Kasumi-1 (cell line): ENCODE data around the gene OR52B4.
"Not testable (repeated sequence)": the region's sequence is repeated elsewhere in the genome, so short reads cannot be mapped to it uniquely, and the experiment has no call there.

ENCODE experiments used
- DNase-seq, 2 experiments: peaks; one replicate each; lab custom pipeline; 2025; lab: John Stamatoyannopoulos, UW

Gene OR52B4

GRCh38 chr11:4368286-4368685 is at the start of gene OR52B4:
Gene OR52B4, minus strand, starts transcription at chr11:4368386. Its CDS starts 91 bp downstream, at chr11:4368295.
- DNase-seq, result no peak

GRCh38 chr11:4416816-4417215 is 48.6 kb upstream of the OR52B4 start:
- DNase-seq, result no peak

DNA sequence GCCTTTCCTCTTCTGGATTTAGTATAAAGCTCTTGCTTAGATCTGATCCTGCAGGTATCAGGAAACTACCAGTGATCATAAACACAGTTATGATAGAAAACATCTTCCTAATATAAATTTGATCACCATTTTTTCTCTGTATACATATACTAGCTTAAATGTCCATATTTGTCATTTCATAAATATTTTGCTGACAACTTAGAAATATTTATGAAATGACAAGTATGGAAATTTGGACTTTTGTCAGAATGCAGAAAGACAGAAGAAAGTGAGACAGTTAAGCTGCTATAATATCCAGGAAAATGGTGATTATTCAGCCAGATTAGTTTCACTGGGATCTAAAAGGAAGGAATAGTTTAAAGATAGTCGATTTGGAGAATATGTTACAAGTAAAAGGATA is 48.1 kb upstream of the OR52B4 start:
- no peak for DNase-seq

DNA sequence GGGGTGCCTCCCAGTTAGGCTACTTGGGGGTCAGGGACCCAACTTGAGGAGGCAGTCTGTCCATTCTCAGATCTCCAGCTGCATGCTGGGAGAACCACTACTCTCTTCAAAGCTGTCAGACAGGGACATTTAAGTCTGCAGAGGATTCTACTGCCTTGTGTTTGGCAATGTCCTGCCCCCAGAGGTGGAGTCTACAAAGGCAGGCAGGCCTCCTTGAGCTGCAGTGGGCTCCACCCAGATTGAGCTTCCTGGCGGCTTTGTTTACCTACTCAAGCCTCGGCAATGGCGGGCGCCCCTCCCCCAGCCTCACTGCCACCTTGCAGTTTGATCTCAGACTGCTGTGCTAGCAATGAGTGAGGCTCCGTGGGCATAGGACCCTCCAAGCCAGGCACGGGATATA is 38.0 kb upstream of the OR52B4 start:
- not testable (repeated sequence) for DNase-seq

- DNase-seq, result no peak
Measured at GRCh38 chr11:4393858-4394223, 25.7 kb upstream of the OR52B4 start.

DNA sequence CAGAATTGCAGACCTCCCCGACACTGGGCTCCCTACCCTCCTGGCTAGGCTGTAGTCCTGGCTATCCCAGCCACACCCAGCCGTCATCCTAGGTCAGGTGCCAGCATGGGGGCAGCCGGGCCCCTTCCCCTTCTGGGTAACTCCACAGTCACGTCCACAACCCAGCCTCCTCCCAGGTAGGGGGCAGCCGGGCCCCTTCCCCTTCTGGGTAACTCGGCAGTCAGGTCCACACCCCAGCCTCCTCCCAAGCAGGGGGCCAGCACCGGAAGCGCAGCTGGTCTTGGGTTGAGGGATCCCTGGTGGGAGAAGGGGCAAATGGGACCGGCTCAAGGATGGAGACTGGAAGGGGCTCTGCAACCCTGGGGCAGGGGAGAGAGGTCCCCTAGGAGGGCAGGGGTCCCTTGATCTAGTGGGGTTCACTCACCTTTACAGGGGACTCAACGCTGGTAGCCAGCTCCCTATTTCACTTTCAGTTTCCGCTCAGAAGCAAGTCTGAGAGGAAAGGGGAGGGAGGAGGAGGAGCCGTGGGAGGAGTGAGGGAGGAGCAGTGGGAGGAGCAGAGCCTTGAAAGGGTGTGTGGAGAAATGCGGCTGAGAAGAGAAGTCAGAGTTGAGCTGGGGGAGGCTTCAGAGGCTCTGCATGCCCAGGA is 25.1 kb upstream of the OR52B4 start, which contains the start of gene TRIM21:
TRIM21 (minus strand) TSS at position 494 of the 649 bp plus-strand sequence. CDS start 3,293 bp downstream, outside the sequence.
- peak; percentile 97 to 99 for DNase-seq

DNA sequence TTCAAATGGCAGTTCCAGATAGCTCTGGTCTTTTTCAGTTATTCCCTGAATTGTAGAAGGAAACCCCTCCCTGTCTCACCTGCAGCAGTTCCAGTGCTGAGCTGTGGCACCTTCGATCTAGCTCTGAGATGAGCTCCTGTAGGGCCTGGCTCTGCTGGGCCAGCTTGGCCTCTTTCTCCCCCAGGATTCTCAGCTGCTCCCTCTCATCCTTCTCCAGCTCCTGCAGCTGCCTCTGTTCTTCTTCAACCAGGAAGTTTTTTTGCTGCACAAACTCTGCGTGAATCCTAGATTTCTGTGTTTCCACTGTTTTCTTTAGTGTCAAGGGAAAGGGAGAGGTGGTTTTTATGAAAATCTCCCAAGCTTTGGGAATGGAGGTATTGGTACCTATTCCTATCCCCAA is 20.0 kb upstream of the OR52B4 start:
- DNase-seq, result no peak

DNA sequence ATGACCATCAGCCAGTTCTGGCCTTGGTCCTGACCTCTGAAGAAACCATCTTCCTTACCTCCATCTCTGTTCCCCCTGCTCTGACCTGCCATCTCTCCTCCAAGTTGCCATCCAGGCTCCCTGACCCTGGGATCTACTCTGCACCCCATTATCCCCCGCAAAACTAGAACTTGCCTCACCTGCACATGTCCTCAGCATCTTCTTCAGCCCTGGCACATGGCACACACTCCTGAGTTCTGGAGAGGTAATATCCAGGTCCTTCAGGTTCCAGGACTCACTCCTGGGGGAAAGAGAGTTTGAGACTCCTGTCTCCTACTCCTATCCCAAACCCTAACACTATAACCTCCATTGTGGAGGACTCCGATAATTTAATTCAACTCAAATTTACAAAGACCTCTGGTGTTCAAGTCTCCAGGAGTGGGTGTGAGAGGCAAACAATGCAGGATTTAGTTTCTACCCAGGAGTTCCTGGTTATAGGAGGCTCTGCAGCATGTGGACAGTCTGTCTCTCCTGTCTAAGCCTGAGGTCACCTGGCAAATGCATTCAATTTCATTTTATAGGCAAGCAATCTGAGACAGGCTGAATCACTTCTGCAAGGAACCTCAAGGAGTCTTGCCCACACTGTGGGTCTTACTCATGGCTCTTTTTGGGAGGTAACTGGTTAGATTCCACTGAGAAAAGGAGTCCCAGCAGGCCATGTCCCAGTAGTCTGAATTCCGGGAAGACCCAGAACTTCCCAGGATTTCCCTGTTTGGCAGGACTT is 18.0 kb upstream of the OR52B4 start:
- no peak for DNase-seq

GRCh38 chr11:4381901-4382300 is 13.7 kb upstream of the OR52B4 start:
- DNase-seq, result no peak

- no peak for DNase-seq
Measured at GRCh38 chr11:4375431-4376140, 7.4 kb upstream of the OR52B4 start.

- DNase-seq, result no peak
Measured at GRCh38 chr11:4370166-4370565, 2.0 kb upstream of the OR52B4 start.

DNA sequence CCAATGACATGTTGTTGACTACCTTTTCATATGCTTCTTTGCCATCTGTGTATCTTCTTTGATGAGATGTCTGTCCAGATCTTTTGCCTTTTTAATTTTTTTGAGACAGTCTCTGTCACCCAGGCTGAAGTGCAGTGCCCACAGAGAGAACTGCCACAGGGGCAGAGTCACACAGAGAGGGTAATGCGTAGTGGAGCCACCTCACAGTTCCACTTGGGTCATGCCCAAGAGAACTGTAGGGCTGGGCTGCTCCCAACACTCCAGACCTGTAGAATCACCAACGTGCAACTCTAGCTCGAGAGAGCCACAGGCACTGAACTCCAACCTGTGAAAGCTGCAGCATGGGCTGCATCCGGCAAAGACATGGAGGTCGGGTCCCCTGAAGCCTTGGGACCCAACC is 20.0 kb downstream of the OR52B4 start:
- DNase-seq, result not testable (repeated sequence)

DNA sequence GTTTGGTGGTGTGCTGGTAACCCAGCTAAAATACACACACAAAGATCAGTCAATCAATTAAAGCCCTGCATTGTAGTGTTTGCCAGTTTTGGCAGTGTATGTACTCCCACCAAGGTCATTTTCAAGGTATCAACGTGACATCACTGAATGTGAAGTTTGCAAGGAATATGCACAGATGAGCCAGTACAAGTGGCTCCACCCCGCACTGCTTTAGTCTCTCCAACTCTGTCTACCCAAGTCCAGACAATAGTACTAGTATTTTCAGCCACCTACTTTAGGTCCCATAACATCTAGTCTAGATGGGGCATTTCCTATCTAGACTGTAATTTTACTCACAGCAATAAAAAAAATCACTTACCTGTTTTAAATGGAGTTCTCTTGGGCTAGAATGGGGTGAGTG is 22.8 kb downstream of the OR52B4 start:
- DNase-seq, result not testable (repeated sequence)

- DNase-seq, result not testable (repeated sequence)
Measured at GRCh38 chr11:4334356-4334755, 33.8 kb downstream of the OR52B4 start.
